Measurements from ENCODE around the gene SMIM17. TPM values are rescaled to one million over a fixed set of nuclear protein-coding genes. Genes with fewer than 3 reads are reported as not detected.

SMIM17 gene
- 2.1 and 2.4 TPM in 2 replicates for total RNA-seq (ENCODE audit: low replicate concordance)

GRCh38 chr19:56642711-56643459 lies at the start of gene SMIM17:
TSS of gene SMIM17 (plus strand) at chr19:56643159. CDS start at chr19:56645668, 2,509 bp downstream.
- no peaks in the 10 kb centered on the region for H3K9me3 ChIP-seq (ENCODE audit: low read depth)
- H3K4me1 ChIP-seq, result no peaks in the 10 kb centered on the region
- H3K4me1 Mint-ChIP-seq, result no peaks in the 10 kb centered on the region
- no peak within 1 kb of the TSS for H3K4me3 ChIP-seq
- H3F3A ChIP-seq (ENCODE audit: low read depth), result no peaks in the 10 kb centered on the region
- H3K36me3 ChIP-seq, result no peaks in the 10 kb centered on the region
- H3K36me3 Mint-ChIP-seq, result peaks cover 15% of the 10 kb centered on the region
- no peak within 1 kb of the TSS for H3K4me2 ChIP-seq
- no peak within 1 kb of the TSS for H3K27ac Mint-ChIP-seq
- H3K9ac ChIP-seq, result no peak within 1 kb of the TSS
- H3K27ac ChIP-seq, result no peak within 1 kb of the TSS
- H3K27me3 Mint-ChIP-seq (ENCODE audit: insufficient read depth, low read depth), result peaks cover 6% of the 10 kb centered on the region
- H4K20me1 ChIP-seq (ENCODE audit: low read depth), result no peaks in the 10 kb centered on the region
- TF ChIP-seq EZH2 (IDR thresholded peaks at IDR 0.05) (no peak), EZH2phosphoT487 (IDR thresholded peaks at IDR 0.05) (no peak)
- TF ChIP-seq, protein P1, sequence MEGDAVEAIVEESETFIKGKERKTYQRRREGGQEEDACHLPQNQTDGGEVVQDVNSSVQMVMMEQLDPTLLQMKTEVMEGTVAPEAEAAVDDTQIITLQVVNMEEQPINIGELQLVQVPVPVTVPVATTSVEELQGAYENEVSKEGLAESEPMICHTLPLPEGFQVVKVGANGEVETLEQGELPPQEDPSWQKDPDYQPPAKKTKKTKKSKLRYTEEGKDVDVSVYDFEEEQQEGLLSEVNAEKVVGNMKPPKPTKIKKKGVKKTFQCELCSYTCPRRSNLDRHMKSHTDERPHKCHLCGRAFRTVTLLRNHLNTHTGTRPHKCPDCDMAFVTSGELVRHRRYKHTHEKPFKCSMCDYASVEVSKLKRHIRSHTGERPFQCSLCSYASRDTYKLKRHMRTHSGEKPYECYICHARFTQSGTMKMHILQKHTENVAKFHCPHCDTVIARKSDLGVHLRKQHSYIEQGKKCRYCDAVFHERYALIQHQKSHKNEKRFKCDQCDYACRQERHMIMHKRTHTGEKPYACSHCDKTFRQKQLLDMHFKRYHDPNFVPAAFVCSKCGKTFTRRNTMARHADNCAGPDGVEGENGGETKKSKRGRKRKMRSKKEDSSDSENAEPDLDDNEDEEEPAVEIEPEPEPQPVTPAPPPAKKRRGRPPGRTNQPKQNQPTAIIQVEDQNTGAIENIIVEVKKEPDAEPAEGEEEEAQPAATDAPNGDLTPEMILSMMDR (IDR thresholded peaks at IDR 0.05), result no peak
- DNase-seq (ENCODE audit: low spot score), result no peak
- no peak within 1 kb of the TSS for H3K4me3 Mint-ChIP-seq
- H2AFZ ChIP-seq (replicated peaks), result no peak within 1 kb of the TSS
- no peaks in the 10 kb centered on the region for H3K79me2 ChIP-seq (ENCODE audit: low read depth)
- H3K9me3 Mint-ChIP-seq, result peaks cover 60% of the 10 kb centered on the region
- H3K27me3 ChIP-seq, result no peaks in the 10 kb centered on the region

DNA sequence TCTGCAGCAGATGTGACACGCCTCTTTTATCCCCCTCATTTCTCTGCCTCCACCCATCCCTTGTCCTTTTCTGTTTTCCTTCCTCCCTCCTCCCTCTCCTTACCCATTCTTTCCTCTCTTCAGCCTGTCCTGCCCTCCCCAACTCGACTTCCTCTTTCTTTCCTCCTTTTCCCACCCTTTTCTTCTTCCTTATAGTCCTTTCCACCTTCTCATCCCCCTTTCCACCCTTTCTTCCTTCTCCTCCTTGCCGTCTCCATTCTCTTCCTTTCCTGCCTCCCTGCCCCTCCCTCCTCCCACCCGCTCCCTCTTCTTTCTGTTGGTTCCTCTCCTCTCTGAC lies 48.5 kb upstream of the SMIM17 start:
- no peak for DNase-seq (ENCODE audit: low spot score)
- peak overlapping the region; percentile 95 for H2AFZ ChIP-seq (replicated peaks)
- Mint-ChIP-seq H3K9me3 (peaks cover 76% of the 10 kb centered on the region), H3K4me3 (peak overlapping the region; percentile 97), H3K27me3 (ENCODE audit: insufficient read depth, low read depth) (peaks cover 6% of the 10 kb centered on the region), H3K27ac (no peak overlapping the region), H3K36me3 (peaks cover 38% of the 10 kb centered on the region), H3K4me1 (peaks cover 8% of the 10 kb centered on the region)
- H3K4me3 ChIP-seq, result peak overlapping the region; percentile 79
- H3K4me1 ChIP-seq, result peaks cover 3% of the 10 kb centered on the region
- no peak overlapping the region for H3K9ac ChIP-seq
- no peaks in the 10 kb centered on the region for H3K9me3 ChIP-seq (ENCODE audit: low read depth)
- no peak overlapping the region for H3K27ac ChIP-seq
- peaks cover 8% of the 10 kb centered on the region for H3K36me3 ChIP-seq
- no peaks in the 10 kb centered on the region for H4K20me1 ChIP-seq (ENCODE audit: low read depth)
- H3F3A ChIP-seq (ENCODE audit: low read depth), result no peaks in the 10 kb centered on the region
- H3K79me2 ChIP-seq (ENCODE audit: low read depth), result peaks cover 43% of the 10 kb centered on the region
- peak overlapping the region; percentile 83 for H3K4me2 ChIP-seq
- TF ChIP-seq EZH2 (IDR thresholded peaks at IDR 0.05) (no peak), EZH2phosphoT487 (IDR thresholded peaks at IDR 0.05) (no peak)
- TF ChIP-seq, protein P1 (IDR thresholded peaks at IDR 0.05), result no peak
- no peaks in the 10 kb centered on the region for H3K27me3 ChIP-seq

GRCh38 chr19:56594783-56595547 lies 48.0 kb upstream of the SMIM17 start, which contains the start of gene ZNF71:
TSS of gene ZNF71 (plus strand) at chr19:56595302. CDS start at chr19:56601559, 6,257 bp downstream.
- Histone ChIP-seq H3K4me3 (peak within 1 kb of the TSS; percentile 79), H3K9me3 (ENCODE audit: low read depth) (no peaks in the 10 kb centered on the region), H2AFZ (replicated peaks) (peak within 1 kb of the TSS; percentile 95), H3K27me3 (no peaks in the 10 kb centered on the region), H3F3A (ENCODE audit: low read depth) (no peaks in the 10 kb centered on the region), H4K20me1 (ENCODE audit: low read depth) (no peaks in the 10 kb centered on the region), H3K36me3 (peaks cover 8% of the 10 kb centered on the region), H3K79me2 (ENCODE audit: low read depth) (peaks cover 44% of the 10 kb centered on the region), H3K4me1 (peaks cover 3% of the 10 kb centered on the region), H3K27ac (no peak within 1 kb of the TSS), H3K9ac (peak within 1 kb of the TSS; percentile 64), H3K4me2 (peak within 1 kb of the TSS; percentile 83)
- H3K27me3 Mint-ChIP-seq (ENCODE audit: insufficient read depth, low read depth), result peaks cover 6% of the 10 kb centered on the region
- H3K36me3 Mint-ChIP-seq, result peaks cover 41% of the 10 kb centered on the region
- peak within 1 kb of the TSS; percentile 97 for H3K4me3 Mint-ChIP-seq
- H3K27ac Mint-ChIP-seq, result peak within 1 kb of the TSS; percentile 99
- H3K4me1 Mint-ChIP-seq, result peaks cover 8% of the 10 kb centered on the region
- DNase-seq (ENCODE audit: low spot score), result peak; percentile 95
- H3K9me3 Mint-ChIP-seq, result peaks cover 78% of the 10 kb centered on the region
- TF ChIP-seq EZH2 (IDR thresholded peaks at IDR 0.05), result no peak
- TF ChIP-seq EZH2phosphoT487 (IDR thresholded peaks at IDR 0.05), result no peak
- TF ChIP-seq, protein P1 (IDR thresholded peaks at IDR 0.05), result no peak

All from neural progenitor cell (in vitro differentiated cells).